ENCODE results near the gene SLCO3A1. TPM values are rescaled to one million over a fixed set of nuclear protein-coding genes. Genes with fewer than 3 reads are reported as not detected.

Gene SLCO3A1
- total RNA-seq, 2 experiments from 2014 or later: 29.5 to 30.4 TPM

GRCh38 chr15:91921843-91922198 lies 68.3 kb downstream of the SLCO3A1 start:
- no peak overlapping the region for H3K27ac Mint-ChIP-seq
- H3K4me1 ChIP-seq (ENCODE audit: insufficient read depth, low read length): peaks cover 36% of the 10 kb centered on the region
- ATAC-seq (ENCODE audit: poor library complexity): no peak
- H3K36me3 Mint-ChIP-seq (ENCODE audit: low read depth): peaks cover 21% of the 10 kb centered on the region
- H3K4me3 ChIP-seq (ENCODE audit: low read length): no peak overlapping the region
- H3K27ac ChIP-seq (ENCODE audit: low read depth in 1 of 2, low read length in 2 of 2): no peak overlapping the region
- H3K9me3 Mint-ChIP-seq: no peaks in the 10 kb centered on the region
- POLR2A ChIA-PET: no interaction called here
- H3K27me3 ChIP-seq (ENCODE audit: control insufficient read depth in 1 of 2, insufficient read depth in 2 of 2, low read length in 2 of 2): no peaks in the 10 kb centered on the region
- DNase-seq: no peak
- no peak overlapping the region for H3K4me3 Mint-ChIP-seq
- H3K9me3 ChIP-seq (ENCODE audit: control insufficient read depth in 1 of 2, insufficient read depth in 1 of 2, low read length in 2 of 2): no peaks in the 10 kb centered on the region
- intact Hi-C loops (cut with DNase I, micrococcal nuclease): no loop called here
- CTCF ChIA-PET: interaction anchor here (0.7 to 1.3 kb wide), 2 partner anchors 12 to 33 kb away, joined by 3 to 5 read pairs; no protein-coding TSS in a partner anchor
- peaks cover 69% of the 10 kb centered on the region for H3K4me1 Mint-ChIP-seq (ENCODE audit: low read depth)
- no peaks in the 10 kb centered on the region for H3K27me3 Mint-ChIP-seq
- peaks cover 7% of the 10 kb centered on the region for H3K36me3 ChIP-seq (ENCODE audit: insufficient read depth, low read length)
- TF ChIP-seq CTCF (IDR thresholded peaks at IDR 0.05): no peak

DNA sequence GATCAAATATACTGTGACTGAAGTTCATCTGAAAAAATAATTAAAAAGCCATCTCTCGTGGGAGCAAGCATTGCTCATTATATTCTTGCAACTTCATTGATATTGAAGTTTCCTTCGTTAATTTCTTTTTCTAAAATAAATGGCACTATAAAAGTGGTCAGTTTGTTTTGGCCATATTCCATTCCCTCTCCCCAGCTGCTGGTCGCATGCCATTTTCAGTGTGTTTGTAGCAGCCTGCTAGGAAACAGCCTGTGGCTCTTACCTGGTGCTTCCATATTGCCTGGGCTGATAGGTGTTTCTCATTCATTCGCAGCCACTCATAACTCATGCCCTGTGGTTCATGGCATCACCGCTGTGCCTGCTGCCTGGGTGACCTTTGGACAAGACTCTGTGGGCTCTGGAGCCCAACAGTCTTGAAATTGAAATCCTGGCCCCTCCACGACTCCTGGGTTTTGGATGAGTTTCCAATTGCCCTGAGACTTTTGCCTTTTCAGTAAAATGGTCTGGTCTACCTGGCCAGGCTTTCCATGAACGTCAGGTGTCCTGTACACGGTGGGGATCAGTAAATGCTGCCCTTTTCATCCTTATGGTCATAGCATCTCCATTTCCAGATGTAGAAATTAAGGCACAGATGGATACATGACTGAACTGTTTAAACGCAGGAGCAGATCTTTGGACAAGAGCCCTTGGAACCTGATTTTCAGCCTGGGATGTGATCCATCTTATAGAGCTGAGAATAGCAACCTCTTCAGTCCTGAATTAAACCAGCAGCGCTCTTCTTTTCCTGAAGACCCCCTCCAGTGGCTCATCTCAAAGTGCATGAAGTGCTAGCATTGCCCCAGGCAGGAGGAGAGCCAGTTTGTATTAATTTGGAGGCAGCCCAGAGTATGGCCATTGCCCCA lies 69.4 kb downstream of the SLCO3A1 start:
- Histone ChIP-seq H3K36me3 (ENCODE audit: insufficient read depth, low read length) (no peaks in the 10 kb centered on the region), H3K27ac (ENCODE audit: low read depth in 1 of 2, low read length in 2 of 2) (no peak overlapping the region), H3K27me3 (ENCODE audit: control insufficient read depth in 1 of 2, insufficient read depth in 2 of 2, low read length in 2 of 2) (no peaks in the 10 kb centered on the region), H3K4me3 (ENCODE audit: low read length) (no peak overlapping the region), H3K4me1 (ENCODE audit: insufficient read depth, low read length) (peaks cover 39% of the 10 kb centered on the region), H3K9me3 (ENCODE audit: control insufficient read depth in 1 of 2, insufficient read depth in 1 of 2, low read length in 2 of 2) (no peaks in the 10 kb centered on the region)
- intact Hi-C loops (cut with DNase I, micrococcal nuclease): no loop called here
- Mint-ChIP-seq H3K27ac (no peak overlapping the region), H3K36me3 (ENCODE audit: low read depth) (peaks cover 10% of the 10 kb centered on the region), H3K27me3 (no peaks in the 10 kb centered on the region), H3K9me3 (no peaks in the 10 kb centered on the region), H3K4me1 (ENCODE audit: low read depth) (peaks cover 69% of the 10 kb centered on the region), H3K4me3 (no peak overlapping the region)
- CTCF ChIA-PET: no interaction called here
- ATAC-seq (ENCODE audit: poor library complexity) (no peak), DNase-seq (no peak)
- POLR2A ChIA-PET: no interaction called here
- TF ChIP-seq CTCF (IDR thresholded peaks at IDR 0.05): no peak

DNA sequence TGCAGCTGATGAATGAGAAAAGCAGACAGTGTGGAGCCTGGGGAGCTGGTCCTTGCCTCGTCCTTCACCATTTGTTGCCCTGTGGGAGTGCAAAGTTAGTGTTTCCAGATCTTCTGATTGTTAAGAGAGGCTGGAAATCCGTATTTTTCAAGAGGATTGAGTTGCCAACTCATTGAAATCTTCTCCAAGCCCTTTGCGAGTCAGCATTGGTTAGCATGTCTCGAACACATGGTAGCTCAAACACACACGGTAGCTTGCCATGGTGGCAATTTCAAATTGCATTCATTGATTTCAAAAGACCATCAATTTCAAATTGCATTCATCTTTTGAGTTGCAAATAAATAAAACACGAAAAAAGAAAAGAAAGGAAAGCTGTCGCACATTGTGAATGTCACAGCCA lies 70.7 kb downstream of the SLCO3A1 start:
- Histone ChIP-seq H3K27ac (ENCODE audit: low read depth in 1 of 2, low read length in 2 of 2) (no peak overlapping the region), H3K36me3 (ENCODE audit: insufficient read depth, low read length) (no peaks in the 10 kb centered on the region), H3K27me3 (ENCODE audit: control insufficient read depth in 1 of 2, insufficient read depth in 2 of 2, low read length in 2 of 2) (no peaks in the 10 kb centered on the region), H3K9me3 (ENCODE audit: control insufficient read depth in 1 of 2, insufficient read depth in 1 of 2, low read length in 2 of 2) (no peaks in the 10 kb centered on the region), H3K4me3 (ENCODE audit: low read length) (no peak overlapping the region), H3K4me1 (ENCODE audit: insufficient read depth, low read length) (peaks cover 39% of the 10 kb centered on the region)
- TF ChIP-seq CTCF (IDR thresholded peaks at IDR 0.05): no peak
- CTCF ChIA-PET: no interaction called here
- no peak for DNase-seq
- intact Hi-C loops (cut with DNase I, micrococcal nuclease): no loop called here
- H3K4me3 Mint-ChIP-seq: no peak overlapping the region
- no peaks in the 10 kb centered on the region for H3K36me3 Mint-ChIP-seq (ENCODE audit: low read depth)
- H3K9me3 Mint-ChIP-seq: no peaks in the 10 kb centered on the region
- no peak overlapping the region for H3K27ac Mint-ChIP-seq
- POLR2A ChIA-PET: no interaction called here
- no peaks in the 10 kb centered on the region for H3K27me3 Mint-ChIP-seq
- H3K4me1 Mint-ChIP-seq (ENCODE audit: low read depth): peaks cover 71% of the 10 kb centered on the region
- ATAC-seq (ENCODE audit: poor library complexity): no peak

Data from CD4-positive, alpha-beta T cell (primary cell).